ENCODE results near the gene ZNF280B.

- TF ChIP-seq POLR2A (IDR thresholded peaks at IDR 0.05) (no peak), CTCF (IDR thresholded peaks at IDR 0.05) (no peak)
Observed at GRCh38 chr22:22534604-22535415, 26.3 kb upstream of the ZNF280B start.
